Right atrium auricular region (tissue), 2 donors: ENCODE data around the gene AP2A2. TPM values are rescaled to one million over a fixed set of nuclear protein-coding genes. Genes with fewer than 3 reads are reported as not detected.

ENCODE experiments used
- DNase-seq: peaks from one replicate; pipeline ENCODE4 v3.0.0-alpha.2; 2019; ENCODE audit warnings: low spot score
- H3K27ac ChIP-seq, 2 donors: fragments of 200-600 bp; sonication (generic); 1 replicate in 1 of 2; 2 replicates in 1 of 2; pipeline ENCODE4 v1.5.1; 2016 to 2019
- H3K27me3 ChIP-seq, 2 donors: fragments of 200-600 bp; sonication (generic); one replicate each; pipeline versions ENCODE4 v1.5.1 to v1.6.0; 2017 to 2019
- H3K36me3 ChIP-seq: fragments of 200-600 bp; sonication (generic); one replicate; pipeline ENCODE4 v1.5.1; 2016
- H3K4me1 ChIP-seq, 2 donors: fragments of 200-600 bp; sonication (generic); one replicate each; pipeline versions ENCODE4 v1.5.1 to v1.6.0; 2017 to 2019
- H3K4me3 ChIP-seq, 2 donors: fragments of 200-600 bp; sonication (generic); 1 replicate in 1 of 2; 2 replicates in 1 of 2; pipeline ENCODE4 v1.5.1; 2017 to 2019; ENCODE audit warnings: mild to moderate bottlenecking in 1 of 2, moderate library complexity in 1 of 2
- H3K9me3 ChIP-seq, 2 donors: fragments of 200-600 bp; sonication (generic); one replicate each; pipeline ENCODE4 v1.5.1; 2019
- CTCF ChIP-seq, 2 donors: fragments of 200-600 bp; sonication (generic); IDR thresholded peaks; one replicate each; pipeline ENCODE4 v1.5.1; 2019; ENCODE audit warnings: antibody characterized with exemption in 2 of 2
- total RNA-seq, 2 donors: library from RNA; depleted of rRNA; stranded (reverse); fragments of >200 nt; gene quantifications; one replicate each; pipeline ENCODE4 v1.1.0, GENCODE V29; 2016

The AP2A2 gene
- total RNA-seq, 2 donors from 2014 or later, result 28.8 to 41.7 TPM

- Histone ChIP-seq H3K27me3 (no peaks in the 10 kb centered on the region), H3K36me3 (peaks cover 52% of the 10 kb centered on the region), H3K27ac (no peak overlapping the region), H3K9me3 (no peaks in the 10 kb centered on the region), H3K4me1 (peaks cover 0 to 25% of the 10 kb centered on the region in 2 donors), H3K4me3 (no peak overlapping the region)
- TF ChIP-seq CTCF (IDR thresholded peaks at IDR 0.05), result no peak
- DNase-seq, result no peak
Measured at GRCh38 chr11:976431-977160, 50.9 kb downstream of the AP2A2 start.

- no peak for TF ChIP-seq CTCF (IDR thresholded peaks at IDR 0.05)
- Histone ChIP-seq H3K4me3 (no peak overlapping the region), H3K4me1 (peaks cover 0 to 25% of the 10 kb centered on the region in 2 donors), H3K27me3 (no peaks in the 10 kb centered on the region), H3K9me3 (no peaks in the 10 kb centered on the region), H3K27ac (no peak overlapping the region), H3K36me3 (peaks cover 41% of the 10 kb centered on the region)
- no peak for DNase-seq
Measured at GRCh38 chr11:977830-978720, 52.4 kb downstream of the AP2A2 start.

GRCh38 chr11:978781-979180 lies 53.1 kb downstream of the AP2A2 start:
- no peak overlapping the region for H3K27ac ChIP-seq
- peaks cover 38% of the 10 kb centered on the region for H3K36me3 ChIP-seq
- H3K9me3 ChIP-seq, result no peaks in the 10 kb centered on the region
- TF ChIP-seq CTCF (IDR thresholded peaks at IDR 0.05), result no peak
- no peak overlapping the region for H3K4me3 ChIP-seq
- no peaks in the 10 kb centered on the region for H3K27me3 ChIP-seq
- H3K4me1 ChIP-seq, result peaks cover 0 to 25% of the 10 kb centered on the region in 2 donors
- no peak for DNase-seq

- Histone ChIP-seq H3K27me3 (no peaks in the 10 kb centered on the region), H3K4me1 (peaks cover 0 to 25% of the 10 kb centered on the region in 2 donors), H3K36me3 (peaks cover 51% of the 10 kb centered on the region), H3K27ac (peak overlapping the region in 1 of 2 donors; percentile 12), H3K4me3 (no peak overlapping the region), H3K9me3 (no peaks in the 10 kb centered on the region)
- no peak for TF ChIP-seq CTCF (IDR thresholded peaks at IDR 0.05)
- no peak for DNase-seq
Measured at GRCh38 chr11:980438-981357, 55.0 kb downstream of the AP2A2 start.

- Histone ChIP-seq H3K4me1 (peaks cover 0 to 16% of the 10 kb centered on the region in 2 donors), H3K9me3 (no peaks in the 10 kb centered on the region), H3K36me3 (peaks cover 61% of the 10 kb centered on the region), H3K27ac (no peak overlapping the region), H3K27me3 (no peaks in the 10 kb centered on the region), H3K4me3 (no peak overlapping the region)
- no peak for DNase-seq
- TF ChIP-seq CTCF (IDR thresholded peaks at IDR 0.05), result no peak
Measured at GRCh38 chr11:981764-982163, 56.1 kb downstream of the AP2A2 start.
